K562 (cell line): ENCODE measurements around the gene NYAP1. TPM values are rescaled to one million over a fixed set of nuclear protein-coding genes. Genes with fewer than 3 reads are reported as not detected.

Experiments used
- DPF2 ChIP-seq: fragments of 450-650 bp; IDR thresholded peaks from 2 replicates; pipeline ENCODE4 v1.6.1; 2016
- E2F5 ChIP-seq: sonication (generic); formaldehyde crosslinking; IDR thresholded peaks from 2 replicates; pipeline ENCODE4 v1.8.0; 2022; ENCODE audit warnings: mild to moderate bottlenecking, missing genetic modification reagents
- ETV6 ChIP-seq, 3 experiments: fragments of 150-350 bp in 1 of 3; sonication (generic) in 1 of 3; formaldehyde crosslinking in 1 of 3; IDR thresholded peaks; 2 replicates each; pipeline versions ENCODE4 v1.6.1 to v1.8.0; 2014 to 2022; ENCODE audit warnings: borderline replicate concordance in 2 of 3, low read depth in 2 of 3, antibody characterized with exemption in 1 of 3, low read length in 1 of 3, mild to moderate bottlenecking in 1 of 3, missing genetic modification reagents in 1 of 3
- HNRNPLL ChIP-seq: fragments of 200-400 bp; formaldehyde crosslinking; IDR thresholded peaks from 2 replicates; pipeline ENCODE4 v1.6.1; 2017; ENCODE audit warnings: low read length, low read depth, mild to moderate bottlenecking; ENCODE audit not compliant: poor library complexity, severe bottlenecking
- NFYB ChIP-seq: IDR thresholded peaks from 2 replicates; pipeline ENCODE4 v1.6.1; 2011; ENCODE audit warnings: mild to moderate bottlenecking, moderate library complexity; ENCODE audit not compliant: insufficient read length; ENCODE audit errors: extremely low read depth
- POLR3G ChIP-seq: IDR thresholded peaks from 2 replicates; pipeline ENCODE4 v1.6.1; 2011; ENCODE audit not compliant: insufficient read length, insufficient replicate concordance; ENCODE audit errors: extremely low read depth
- PRDM10 ChIP-seq: fragments of 450-650 bp; IDR thresholded peaks from 2 replicates; pipeline ENCODE4 v1.6.1; 2018; ENCODE audit not compliant: partially characterized antibody
- XRCC5 ChIP-seq: fragments of 200-400 bp; formaldehyde crosslinking; IDR thresholded peaks from 2 replicates; pipeline ENCODE4 v1.6.1; 2017; ENCODE audit warnings: low read depth, mild to moderate bottlenecking, low read length
- ZBTB11 ChIP-seq, 3 experiments: fragments of 200-800 bp in 1 of 3; fragments of 250-450 bp in 1 of 3; fragments of 450-650 bp in 1 of 3; sonication (Bioruptor Pico) in 1 of 3; sonication (Bioruptor generic) in 1 of 3; formaldehyde crosslinking in 1 of 3; IDR thresholded peaks; 2 replicates each; pipeline versions ENCODE4 v1.6.1 to v1.8.0; 2016 to 2022; ENCODE audit warnings: mild to moderate bottlenecking in 2 of 3, missing genetic modification characterization in 2 of 3, missing compliant biosample characterization in 1 of 3, moderate library complexity in 1 of 3
- ZC3H4 ChIP-seq: sonication (generic); formaldehyde crosslinking; IDR thresholded peaks from 2 replicates; pipeline ENCODE4 v1.9.0; 2021; ENCODE audit warnings: missing genetic modification reagents, borderline replicate concordance
- ZFP30 ChIP-seq: fragments of 250-450 bp; sonication (Bioruptor Pico); IDR thresholded peaks from 2 replicates; pipeline ENCODE4 v1.8.0; 2022; ENCODE audit warnings: moderate library complexity, mild to moderate bottlenecking, inconsistent platforms, borderline replicate concordance
- ZNF639 ChIP-seq, 2 experiments: fragments of 200-800 bp in 1 of 2; sonication (Bioruptor generic) in 1 of 2; sonication (generic) in 1 of 2; formaldehyde crosslinking in 1 of 2; IDR thresholded peaks in 1 of 2; conservative IDR thresholded peaks in 1 of 2; 2 replicates each; pipeline versions ENCODE4 v1.5.0 to v1.6.1; 2016 to 2020; ENCODE audit warnings: missing compliant biosample characterization in 1 of 2, missing genetic modification characterization in 1 of 2, missing genetic modification reagents in 1 of 2
- ZNF699 ChIP-seq: fragments of 250-450 bp; sonication (Bioruptor Pico); IDR thresholded peaks from 2 replicates; pipeline ENCODE4 v1.8.0; 2021; ENCODE audit warnings: mild to moderate bottlenecking, moderate library complexity; ENCODE audit not compliant: insufficient replicate concordance
- polyA plus RNA-seq, 8 experiments: library from polyadenylated mRNA; depleted of rRNA in 4 of 8; stranded (reverse) in 5 of 8; unstranded in 3 of 8; fragments of >200 nt; fragmentation: Nextera tagmentation in 2 of 8; fragmentation: Illumina TruSeq in 1 of 8; extraction: Ambion mirVana in 2 of 8; extraction: Trizol in 1 of 8; gene quantifications; 2 replicates each; pipeline versions ENCODE4 v1.2.1 to v1.2.3, GENCODE V29; 2011 to 2014; ENCODE audit warnings: inconsistent platforms in 1 of 8, missing spikeins in 1 of 8
- total RNA-seq, 7 experiments: library from RNA; depleted of rRNA in 6 of 7; stranded (reverse); fragments of >200 nt in 6 of 7; fragmentation: Illumina TruSeq in 2 of 7; extraction: Trizol in 2 of 7; gene quantifications; 2 replicates each; pipeline versions ENCODE4 v1.2.1 to v1.2.3, GENCODE V29; 2011 to 2021; ENCODE audit warnings: low replicate concordance in 1 of 7

NYAP1 gene
- total and polyA plus RNA-seq, 9 of the 15 experiments (the other 6 are each of a cell fraction or from before 2014, with no cell fraction given), result 0.11 to 0.88 (median 0.22) TPM; not detected in 2

GRCh38 chr7:100472854-100473499, 10.8 kb upstream of the NYAP1 start (continued):
- TF ChIP-seq ETV6 (IDR thresholded peaks at IDR 0.05; ENCODE audit: borderline replicate concordance in 1 of 2, low read depth in 2 of 2, low read length in 1 of 2) (peak in 1 of 2 experiments; percentile 53; a peak in 2 of 4 replicates), ETV6 (CRISPR knock-in tag; IDR thresholded peaks at IDR 0.05; ENCODE audit: borderline replicate concordance) (no peak), PRDM10 (peak; percentile 32), DPF2 (peak; percentile 88), E2F5 (CRISPR knock-in tag) (no peak), POLR3G (no peak), ZBTB11 (CRISPR knock-in tag; IDR thresholded peaks at IDR 0.05) (peak in 1 of 3 experiments; percentile 85; a peak in 2 of 6 replicates), ZC3H4 (CRISPR knock-in tag) (no peak), ZNF639 (CRISPR knock-in tag; conservative IDR thresholded peaks at IDR 0.05 in 1 of 2, IDR thresholded peaks at IDR 0.05 in 1 of 2) (peak in 1 of 2 experiments; percentile 56; a peak in 1 of 4 replicates), ZNF699 (CRISPR knock-in tag) (no peak), HNRNPLL (no peak), XRCC5 (0 out of 2 replicates have a peak, but pooled peaks have one; percentile 29), NFYB (no peak), ZFP30 (no peak)
